22Rv1 (cell line): ENCODE data around the gene CALML3.

Experiments used
- H3K27ac ChIP-seq: fragments of 450-650 bp; 2 replicates; pipeline ENCODE4 v1.5.1; 2017
- ZFX ChIP-seq: fragments of 450-650 bp; IDR thresholded peaks from 2 replicates; pipeline ENCODE4 v1.6.1; 2017; ENCODE audit warnings: antibody characterized with exemption, borderline replicate concordance
- TF ChIP-seq, protein P1 (sequence below): fragments of 450-650 bp; IDR thresholded peaks from 2 replicates; pipeline ENCODE4 v1.5.1; 2017; ENCODE audit warnings: mild to moderate bottlenecking

Gene CALML3

DNA sequence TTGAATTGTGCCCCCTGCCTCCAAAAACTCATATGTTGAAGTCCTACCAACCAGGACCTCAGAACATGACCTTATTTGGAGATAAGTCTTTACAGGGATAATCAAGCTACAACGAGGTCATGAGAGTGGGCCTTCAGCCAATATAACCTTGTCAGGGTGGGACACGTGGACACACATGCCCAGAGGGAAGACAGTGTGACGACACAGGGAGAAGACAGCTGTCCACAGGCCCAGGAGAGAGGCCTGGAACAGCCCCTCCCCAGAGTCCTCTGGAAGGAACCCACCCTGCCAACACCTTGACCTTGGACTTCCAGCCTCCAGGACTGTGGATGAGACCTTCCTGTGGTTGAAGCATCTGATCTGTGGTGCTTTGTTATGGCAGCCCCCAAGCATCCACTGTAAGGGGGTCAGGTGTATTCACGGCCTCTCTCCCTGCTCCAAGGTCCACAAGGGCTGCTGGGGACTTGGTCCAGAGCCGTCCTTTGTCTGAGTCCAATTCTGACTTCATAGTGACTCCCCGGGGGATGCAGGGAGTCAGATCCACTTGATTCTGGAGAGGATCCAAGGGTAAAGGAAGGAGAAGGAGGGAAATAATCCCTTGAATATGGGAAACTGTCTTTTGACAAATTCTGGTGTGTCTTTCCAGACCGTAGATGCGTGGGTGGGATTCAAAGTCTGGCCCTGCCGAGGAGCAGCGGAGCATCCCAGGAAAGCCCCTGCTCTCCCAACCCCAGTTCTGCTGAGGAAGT is 7.0 kb downstream of the CALML3 start:
- no peak for TF ChIP-seq ZFX
- TF ChIP-seq, protein P1, sequence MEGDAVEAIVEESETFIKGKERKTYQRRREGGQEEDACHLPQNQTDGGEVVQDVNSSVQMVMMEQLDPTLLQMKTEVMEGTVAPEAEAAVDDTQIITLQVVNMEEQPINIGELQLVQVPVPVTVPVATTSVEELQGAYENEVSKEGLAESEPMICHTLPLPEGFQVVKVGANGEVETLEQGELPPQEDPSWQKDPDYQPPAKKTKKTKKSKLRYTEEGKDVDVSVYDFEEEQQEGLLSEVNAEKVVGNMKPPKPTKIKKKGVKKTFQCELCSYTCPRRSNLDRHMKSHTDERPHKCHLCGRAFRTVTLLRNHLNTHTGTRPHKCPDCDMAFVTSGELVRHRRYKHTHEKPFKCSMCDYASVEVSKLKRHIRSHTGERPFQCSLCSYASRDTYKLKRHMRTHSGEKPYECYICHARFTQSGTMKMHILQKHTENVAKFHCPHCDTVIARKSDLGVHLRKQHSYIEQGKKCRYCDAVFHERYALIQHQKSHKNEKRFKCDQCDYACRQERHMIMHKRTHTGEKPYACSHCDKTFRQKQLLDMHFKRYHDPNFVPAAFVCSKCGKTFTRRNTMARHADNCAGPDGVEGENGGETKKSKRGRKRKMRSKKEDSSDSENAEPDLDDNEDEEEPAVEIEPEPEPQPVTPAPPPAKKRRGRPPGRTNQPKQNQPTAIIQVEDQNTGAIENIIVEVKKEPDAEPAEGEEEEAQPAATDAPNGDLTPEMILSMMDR = no peak
- no peak overlapping the region for H3K27ac ChIP-seq

DNA sequence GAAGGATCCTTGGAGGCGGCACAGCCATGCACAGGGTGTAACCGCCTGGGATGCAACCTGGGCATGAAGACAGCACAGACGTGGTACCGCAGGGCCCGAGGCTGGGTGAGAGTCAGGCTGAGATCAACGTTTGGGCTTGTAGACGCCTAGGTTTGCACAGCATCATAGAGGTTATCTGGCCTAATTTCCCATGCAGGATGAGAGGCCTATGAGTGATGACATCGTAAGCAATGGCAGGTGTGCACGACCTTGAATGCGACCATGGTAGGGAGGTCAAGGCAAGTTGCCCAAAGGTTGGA is 7.5 kb downstream of the CALML3 start:
- no peak overlapping the region for H3K27ac ChIP-seq
- TF ChIP-seq ZFX = no peak
- TF ChIP-seq, protein P1 = no peak

DNA sequence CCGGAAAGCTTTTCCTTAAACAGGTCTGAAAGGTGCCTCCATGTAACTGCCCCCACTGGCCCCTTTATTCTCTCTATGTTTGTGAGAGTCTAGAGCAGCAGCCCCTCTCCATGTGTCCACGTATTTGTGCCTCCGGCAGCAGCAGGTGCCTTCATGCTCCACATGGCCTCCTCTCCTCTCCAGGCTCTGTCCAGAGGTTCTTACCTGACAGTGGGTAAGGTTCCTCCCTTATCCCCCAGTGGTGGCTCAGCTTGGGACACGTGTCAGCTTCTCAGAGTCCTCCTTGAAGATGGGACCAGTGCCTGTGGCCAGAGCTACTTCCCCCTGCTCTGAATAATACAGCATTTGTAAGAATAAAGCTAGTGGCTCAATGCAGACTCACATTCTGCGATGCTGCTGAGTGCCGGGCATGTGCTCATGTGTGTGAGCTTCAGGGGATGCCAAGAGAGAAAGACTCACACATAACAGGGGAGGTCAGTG is 7.9 kb downstream of the CALML3 start:
- TF ChIP-seq, protein P1 = no peak
- no peak for TF ChIP-seq ZFX

DNA sequence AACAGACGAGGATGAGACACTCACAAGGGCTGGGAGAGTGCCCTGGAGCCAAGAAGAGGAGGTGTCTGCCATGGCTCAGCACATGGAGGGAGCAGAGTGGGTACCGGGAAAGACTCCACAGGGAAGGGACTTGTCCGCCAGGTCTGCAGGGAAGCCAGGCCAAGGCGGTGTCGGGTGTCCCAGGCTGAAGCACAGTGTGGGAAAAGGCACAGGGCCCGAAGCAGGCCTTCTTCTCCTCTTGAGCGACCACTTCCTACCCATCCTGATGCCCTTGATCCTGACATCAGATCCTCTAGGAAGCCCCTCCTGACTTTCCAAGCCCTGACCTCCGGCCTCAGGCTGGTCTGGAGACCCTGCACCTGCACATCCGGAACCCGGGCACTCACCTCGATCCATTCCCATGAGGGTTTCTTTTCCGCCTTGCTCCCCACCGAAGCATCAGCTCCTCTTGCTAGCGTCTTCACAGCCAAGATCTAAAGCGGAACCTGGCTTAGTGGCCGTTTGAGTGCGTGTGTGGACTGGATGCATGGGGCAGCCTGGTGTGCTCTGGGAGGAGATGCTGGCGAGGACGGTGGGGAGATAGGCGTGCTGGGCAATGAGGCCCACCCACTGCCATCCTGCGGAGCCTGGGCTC is 8.5 kb downstream of the CALML3 start:
- no peak overlapping the region for H3K27ac ChIP-seq
- TF ChIP-seq ZFX = no peak
- TF ChIP-seq, protein P1 = no peak

More for the DNA sequence above, 7.9 kb downstream of the CALML3 start:
- H3K27ac ChIP-seq = no peak overlapping the region

DNA sequence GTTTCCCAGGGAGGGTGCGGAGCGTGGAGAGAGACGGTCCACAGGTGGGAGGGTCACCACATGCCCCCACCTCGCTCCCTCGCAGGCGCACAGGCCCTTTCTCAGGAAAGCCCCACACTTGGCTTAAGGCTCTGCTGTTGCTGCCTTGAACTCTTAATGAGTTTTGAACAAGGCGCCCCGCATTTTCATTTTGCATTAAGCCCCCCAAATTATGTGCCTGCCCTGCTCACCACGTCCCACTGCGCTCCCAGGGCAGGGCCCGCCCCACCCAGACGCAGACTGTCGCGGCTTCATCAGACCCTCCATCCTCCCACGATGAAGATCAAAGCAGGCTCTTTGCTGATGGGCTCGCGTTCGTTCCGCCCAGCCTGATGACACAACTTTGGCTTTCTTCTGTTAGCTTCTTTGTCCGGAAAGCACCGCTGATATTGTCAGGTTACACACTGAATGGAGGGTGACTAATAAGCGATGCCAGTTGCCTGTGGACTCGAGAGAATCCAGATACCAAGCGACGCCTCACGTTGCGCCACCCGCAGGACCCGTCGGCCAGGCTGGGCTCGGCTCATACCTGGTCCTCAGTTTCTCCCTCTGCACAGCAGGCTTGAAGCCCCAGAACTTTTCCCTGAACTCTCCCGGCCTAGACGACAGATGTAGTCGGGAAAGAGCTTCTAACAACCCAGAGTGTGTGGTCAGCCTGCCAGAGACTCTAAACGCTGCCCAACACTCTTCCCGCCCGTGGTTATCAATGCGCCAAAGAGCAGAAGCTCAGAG is 9.5 kb downstream of the CALML3 start:
- no peak overlapping the region for H3K27ac ChIP-seq
- TF ChIP-seq, protein P1 = no peak
- TF ChIP-seq ZFX = no peak

DNA sequence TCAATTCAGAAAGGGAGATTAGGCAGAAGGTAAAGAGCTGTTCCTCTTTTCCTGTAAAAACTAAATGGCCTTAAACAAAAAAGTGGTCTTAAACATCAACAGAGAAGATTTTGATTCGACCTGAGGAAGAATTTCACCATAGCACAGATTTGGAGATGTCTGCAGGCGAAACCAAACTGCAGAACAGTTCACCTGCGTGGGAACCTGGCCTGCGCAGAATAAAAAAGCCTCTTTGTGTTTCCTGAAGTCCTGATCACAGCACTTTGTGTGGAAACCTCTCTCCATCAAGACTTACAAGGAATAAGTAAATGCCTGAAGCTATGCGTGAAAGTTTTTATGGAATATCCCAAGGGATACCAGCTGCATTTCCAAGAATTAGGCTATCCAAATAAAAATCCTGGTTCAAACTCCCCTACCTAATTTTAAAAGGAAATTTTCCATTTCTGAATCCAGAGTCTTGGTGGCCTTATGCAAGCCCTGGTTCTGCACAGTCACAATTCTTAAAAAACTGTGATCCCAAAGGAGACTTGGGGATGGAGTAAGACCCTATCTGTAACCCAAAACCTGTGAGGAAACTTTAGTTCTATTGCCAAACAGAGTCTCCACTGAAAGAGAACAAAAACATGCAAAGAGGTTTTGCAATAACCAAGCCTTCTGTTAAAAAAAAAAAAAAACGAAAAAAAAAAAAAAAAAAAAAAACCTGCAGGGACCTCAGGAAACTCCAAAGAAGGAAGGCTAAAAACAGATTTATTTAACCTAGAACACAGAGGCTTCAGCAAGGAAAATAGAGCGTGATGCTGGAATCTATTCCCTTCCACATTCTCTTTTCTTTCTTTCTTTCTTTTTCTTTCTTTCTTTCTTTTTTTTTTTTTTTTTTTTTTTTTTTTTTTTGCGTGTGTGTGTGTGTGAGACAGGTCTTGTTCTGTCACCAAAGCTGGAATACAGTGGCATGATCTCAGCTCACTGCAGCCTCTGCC is 10.4 kb downstream of the CALML3 start:
- TF ChIP-seq, protein P1 = no peak
- TF ChIP-seq ZFX = no peak
- no peak overlapping the region for H3K27ac ChIP-seq
